H1 (cell line): Measurements from ENCODE around the gene NUDT6. TPM values are rescaled to one million over a fixed set of nuclear protein-coding genes. Genes with fewer than 3 reads are reported as not detected.

Experiments
- CTCF ChIA-PET: fragments of 300-600 bp; sonication (Branson Sonifier 250); formaldehyde crosslinking; loops from one replicate; lab custom pipeline; 2021; ENCODE audit not compliant: partially characterized antibody; lab: Charles Lee
- POLR2A ChIA-PET: fragments of 300-600 bp; sonication (Branson Sonifier 250); formaldehyde crosslinking; loops from one replicate; lab custom pipeline; 2021; ENCODE audit warnings: inconsistent platforms; ENCODE audit not compliant: partially characterized antibody; lab: Charles Lee
- DNase-seq, 2 experiments: peaks; one replicate each; pipeline versions ENCODE4 v3.0.0 to v3.0.0-alpha.2; 2010 to 2022; ENCODE audit warnings: low spot score in 2 of 2, low read depth in 1 of 2, mixed read lengths in 1 of 2
- FAIRE-seq: peaks from 2 replicates; lab custom pipeline; 2011; peaks lifted over from hg19 to GRCh38; lab: Jason Lieb, UNC
- H2AFZ ChIP-seq: 2 replicates; pipeline ENCODE4 v1.8.1; 2012; ENCODE audit warnings: low read length, inconsistent platforms
- H2AK5ac ChIP-seq: 2 replicates; pipeline ENCODE4 v1.6.1; 2013; ENCODE audit warnings: low read depth, low read length
- H2BK120ac ChIP-seq: replicated peaks from 2 replicates; pipeline ENCODE3; 2013; ENCODE audit warnings: low read depth, low read length, inconsistent platforms
- H2BK12ac ChIP-seq: 2 replicates; pipeline ENCODE4 v1.6.1; 2013; ENCODE audit warnings: low read depth, low read length
- H2BK15ac ChIP-seq: 2 replicates; pipeline ENCODE4 v1.6.1; 2013; ENCODE audit warnings: low read length
- H2BK20ac ChIP-seq: 2 replicates; pipeline ENCODE4 v1.6.1; 2013; ENCODE audit warnings: low read length
- H2BK5ac ChIP-seq: 2 replicates; pipeline ENCODE4 v1.6.1; 2013; ENCODE audit warnings: low read depth, low read length
- H3K14ac ChIP-seq: 2 replicates; pipeline ENCODE4 v1.6.1; 2013; ENCODE audit warnings: inconsistent platforms; ENCODE audit not compliant: insufficient read length
- H3K18ac ChIP-seq: 2 replicates; pipeline ENCODE4 v1.6.1; 2013; ENCODE audit warnings: low read length; ENCODE audit errors: extremely low read depth
- H3K23ac ChIP-seq: 2 replicates; pipeline ENCODE4 v1.6.1; 2013; ENCODE audit warnings: inconsistent platforms; ENCODE audit not compliant: insufficient read length
- H3K23me2 ChIP-seq: 2 replicates; pipeline ENCODE4 v1.6.1; 2013; ENCODE audit warnings: low read depth, low read length
- H3K27ac ChIP-seq: 2 replicates; pipeline ENCODE4 v1.6.1; 2011; ENCODE audit warnings: low read depth, low read length, inconsistent platforms
- H3K27me3 ChIP-seq, 4 experiments: replicated peaks in 1 of 4; 1 replicate in 1 of 4; 2 replicates in 3 of 4; pipeline versions ENCODE4 v1.6.1 to v1.8.1; 2011 to 2013; ENCODE audit warnings: low read length in 3 of 4, mild to moderate bottlenecking in 3 of 4, inconsistent platforms in 2 of 4, mixed read lengths in 2 of 4, moderate library complexity in 1 of 4; ENCODE audit not compliant: control insufficient read depth in 3 of 4, insufficient read depth in 3 of 4; ENCODE audit errors: extremely low read depth in 1 of 4
- H3K36me3 ChIP-seq, 4 experiments: 2 replicates each; pipeline versions ENCODE4 v1.6.1 to v1.8.1; 2011 to 2013; ENCODE audit warnings: mild to moderate bottlenecking in 4 of 4, low read length in 3 of 4, moderate library complexity in 2 of 4, control low read depth in 1 of 4, inconsistent platforms in 1 of 4; ENCODE audit not compliant: insufficient read depth in 4 of 4, control insufficient read depth in 2 of 4
- H3K4ac ChIP-seq: replicated peaks from 2 replicates; pipeline ENCODE3; 2013; ENCODE audit warnings: low read length, low read depth, mixed read lengths, inconsistent platforms; ENCODE audit not compliant: insufficient read length
- H3K4me1 ChIP-seq, 4 experiments: replicated peaks in 1 of 4; 1 replicate in 1 of 4; 2 replicates in 3 of 4; pipeline versions ENCODE4 v1.6.1 to v1.8.1; 2011 to 2013; ENCODE audit warnings: low read length in 3 of 4, inconsistent platforms in 2 of 4, mixed read lengths in 1 of 4; ENCODE audit not compliant: insufficient read depth in 4 of 4, control insufficient read depth in 3 of 4
- H3K4me2 ChIP-seq, 2 experiments: 2 replicates each; pipeline versions ENCODE4 v1.6.1 to v1.8.1; 2011 to 2013; ENCODE audit warnings: low read depth in 2 of 2, low read length in 2 of 2, control low read depth in 1 of 2, inconsistent platforms in 1 of 2, mild to moderate bottlenecking in 1 of 2; ENCODE audit not compliant: insufficient read depth in 1 of 2
- H3K4me3 ChIP-seq, 4 experiments: fragments of 200-600, 300-600 bp in 1 of 4; sonication (generic), shearing (Covaris generic), sonication (Bioruptor Twin) in 1 of 4; 2 replicates each; pipeline versions ENCODE4 v1.5.1 to v1.8.1; 2011 to 2016; ENCODE audit warnings: low read length in 4 of 4, low read depth in 3 of 4, control low read depth in 2 of 4, inconsistent platforms in 2 of 4, mild to moderate bottlenecking in 2 of 4, mixed read lengths in 1 of 4, moderate library complexity in 1 of 4; ENCODE audit not compliant: insufficient read depth in 2 of 4; ENCODE audit errors: extremely low read depth in 1 of 4
- H3K56ac ChIP-seq: replicated peaks from 2 replicates; pipeline ENCODE3; 2013; ENCODE audit warnings: low read depth, mild to moderate bottlenecking, mixed read lengths, low read length, inconsistent platforms; ENCODE audit not compliant: insufficient read length
- H3K79me1 ChIP-seq: 2 replicates; pipeline ENCODE4 v1.6.1; 2013; ENCODE audit warnings: low read depth, low read length, control low read depth
- H3K79me2 ChIP-seq, 2 experiments: 2 replicates each; pipeline versions ENCODE4 v1.6.1 to v1.8.1; 2012 to 2013; ENCODE audit warnings: low read length in 2 of 2, mild to moderate bottlenecking in 2 of 2, inconsistent platforms in 1 of 2; ENCODE audit not compliant: insufficient read depth in 2 of 2, control insufficient read depth in 1 of 2
- H3K9ac ChIP-seq, 4 experiments: replicated peaks in 1 of 4; 1 replicate in 1 of 4; 2 replicates in 3 of 4; pipeline versions ENCODE4 v1.6.1 to v1.8.1; 2011 to 2013; ENCODE audit warnings: low read depth in 3 of 4, low read length in 3 of 4, control low read depth in 2 of 4, mild to moderate bottlenecking in 2 of 4, moderate library complexity in 2 of 4, inconsistent platforms in 1 of 4; ENCODE audit errors: extremely low read depth in 1 of 4
- H3K9me3 ChIP-seq, 2 experiments: 2 replicates each; pipeline versions ENCODE4 v1.6.1 to v1.8.1; 2012 to 2013; ENCODE audit warnings: mild to moderate bottlenecking in 2 of 2, moderate library complexity in 2 of 2, control low read depth in 1 of 2, inconsistent platforms in 1 of 2, low read depth in 1 of 2, low read length in 1 of 2, mixed read lengths in 1 of 2; ENCODE audit not compliant: insufficient read depth in 2 of 2
- H4K20me1 ChIP-seq, 2 experiments: replicated peaks in 1 of 2; 2 replicates each; pipeline versions ENCODE3 to v1.8.1; 2011 to 2013; ENCODE audit warnings: inconsistent platforms in 2 of 2, low read length in 2 of 2, mild to moderate bottlenecking in 1 of 2; ENCODE audit not compliant: insufficient read depth in 2 of 2, control insufficient read depth in 1 of 2
- H4K5ac ChIP-seq: 2 replicates; pipeline ENCODE4 v1.6.1; 2013; ENCODE audit warnings: low read length, low read depth, mixed read lengths, inconsistent platforms; ENCODE audit not compliant: insufficient read length
- H4K8ac ChIP-seq: 2 replicates; pipeline ENCODE4 v1.8.0; 2013; ENCODE audit warnings: mild to moderate bottlenecking, moderate library complexity, low read length, inconsistent platforms; ENCODE audit not compliant: insufficient read depth; ENCODE audit errors: extremely low read depth
- H4K91ac ChIP-seq: replicated peaks from 2 replicates; pipeline ENCODE3; 2013; ENCODE audit warnings: low read length, mixed read lengths, inconsistent platforms; ENCODE audit not compliant: insufficient read length
- KDM1A ChIP-seq: fragments of 200-600, 300-600 bp; sonication (generic); IDR thresholded peaks from 2 replicates; pipeline ENCODE4 v1.7.1; 2016; ENCODE audit warnings: mild to moderate bottlenecking, low read length, borderline replicate concordance
- POU5F1 ChIP-seq: IDR thresholded peaks from 2 replicates; pipeline ENCODE4 v1.6.1; 2011; ENCODE audit warnings: low read depth, mild to moderate bottlenecking, low read length, moderate library complexity
- RNF2 ChIP-seq: fragments of 200-900, 300-1000 bp; sonication (generic); IDR thresholded peaks from 2 replicates; pipeline ENCODE4 v1.7.1; 2016; ENCODE audit warnings: borderline replicate concordance, low read depth, mild to moderate bottlenecking, antibody characterized with exemption, low read length; ENCODE audit not compliant: poor library complexity, severe bottlenecking; ENCODE audit errors: missing control alignments
- RXRA ChIP-seq: IDR thresholded peaks from 2 replicates; pipeline ENCODE4 v1.6.1; 2011; ENCODE audit warnings: low read depth, mild to moderate bottlenecking, low read length, moderate library complexity; ENCODE audit not compliant: insufficient read depth
- SRF ChIP-seq: IDR thresholded peaks from 2 replicates; pipeline ENCODE4 v1.6.1; 2011; ENCODE audit warnings: mild to moderate bottlenecking, low read depth, low read length, moderate library complexity
- TEAD4 ChIP-seq: IDR thresholded peaks from 2 replicates; pipeline ENCODE4 v1.6.1; 2012; ENCODE audit warnings: low read depth, low read length, inconsistent platforms, mixed read lengths
- WGBS, 2 experiments: shearing (Covaris generic) in 1 of 2; methylation state at CpG; one replicate each; pipeline versions ENCODE4 v1.1.6 to v1.1.7; 2013 to 2015; ENCODE audit warnings: low lambda C conversion rate in 2 of 2, mixed read lengths in 2 of 2, inconsistent platforms in 1 of 2, low coverage in 1 of 2, missing lambda C conversion rate in 1 of 2; ENCODE audit not compliant: insufficient replicate concordance in 2 of 2, insufficient coverage in 1 of 2, insufficient read length in 1 of 2; ENCODE audit errors: extremely low coverage in 1 of 2, missing lambda C conversion rate in 1 of 2; 5-methylcytosine and 5-hydroxymethylcytosine counted together
- long read RNA-seq, 2 experiments: library from RNA in 1 of 2; library from capped mRNA in 1 of 2; stranded (forward); transcript quantifications; one replicate each; pipeline ENCODE4 v2.0.0, GENCODE V29; 2021; ENCODE audit warnings: inconsistent platforms in 1 of 2
- polyA minus RNA-seq, 3 experiments: library from RNA; depleted of rRNA, polyadenylated mRNA; stranded (reverse); fragments of >200 nt; gene quantifications; 1 replicate in 2 of 3; 2 replicates in 1 of 3; pipeline ENCODE4 v1.2.3, GENCODE V29; 2011
- polyA plus RNA-seq, 7 experiments: library from polyadenylated mRNA; depleted of rRNA in 3 of 7; stranded (reverse) in 5 of 7; unstranded in 2 of 7; fragments of >200 nt in 5 of 7; fragments of 200-250 nt in 2 of 7; gene quantifications; 1 replicate in 5 of 7; 2 replicates in 1 of 7; 4 replicates in 1 of 7; pipeline versions ENCODE4 v1.2.1 to v1.2.3, GENCODE V29; 2011 to 2013; ENCODE audit warnings: missing spikeins in 2 of 7, mixed read lengths in 2 of 7
- total RNA-seq: library from RNA; stranded (reverse); fragmentation: NEBNext Ultra II Directional; extraction: Animal tissue kit (Norgen Biotek cat#: 25700); gene quantifications from 2 replicates; pipeline ENCODE4 v1.2.1, GENCODE V29; 2021

Gene NUDT6, protein sequence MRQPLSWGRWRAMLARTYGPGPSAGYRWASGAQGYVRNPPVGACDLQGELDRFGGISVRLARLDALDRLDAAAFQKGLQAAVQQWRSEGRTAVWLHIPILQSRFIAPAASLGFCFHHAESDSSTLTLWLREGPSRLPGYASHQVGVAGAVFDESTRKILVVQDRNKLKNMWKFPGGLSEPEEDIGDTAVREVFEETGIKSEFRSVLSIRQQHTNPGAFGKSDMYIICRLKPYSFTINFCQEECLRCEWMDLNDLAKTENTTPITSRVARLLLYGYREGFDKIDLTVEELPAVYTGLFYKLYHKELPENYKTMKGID
- 4.9 and 5.0 TPM in 2 replicates for total RNA-seq
- polyA plus RNA-seq (2011; rRNA removed), result 11.1 and 12.4 TPM in 2 replicates
- 9.8 TPM for polyA plus RNA-seq (2011; cell fraction: cytosol; rRNA removed)
- polyA plus RNA-seq (2011; cell fraction: nucleus; rRNA removed), result 6.1 TPM
- polyA plus RNA-seq (2012, experiment 1 of 2), result 8.3 to 11.6 TPM (median 9.6 TPM) in 4 replicates
- polyA plus RNA-seq (2012, experiment 2 of 2), result 2.4 TPM
- 4.4 TPM for polyA plus RNA-seq (2013, experiment 1 of 2)
- polyA plus RNA-seq (2013, experiment 2 of 2), result 4.0 TPM
- polyA minus RNA-seq (2011; rRNA and poly(A)+ RNA removed), result 2.6 and 2.9 TPM in 2 replicates
- 1.3 TPM for polyA minus RNA-seq (2011; cell fraction: cytosol; rRNA and poly(A)+ RNA removed)
- 9.8 TPM for polyA minus RNA-seq (2011; cell fraction: nucleus; rRNA and poly(A)+ RNA removed)
- long read RNA-seq, experiment 1, partial matches to known transcripts, result 3 of 5 reads
- long read RNA-seq, experiment 1, other reads (novel, unspliced or antisense), result 2 of 5 reads
- long read RNA-seq, experiment 2, partial matches to known transcripts, result 0 of 2 reads
- long read RNA-seq, experiment 2, other reads (novel, unspliced or antisense), result 0 of 2 reads

DNA sequence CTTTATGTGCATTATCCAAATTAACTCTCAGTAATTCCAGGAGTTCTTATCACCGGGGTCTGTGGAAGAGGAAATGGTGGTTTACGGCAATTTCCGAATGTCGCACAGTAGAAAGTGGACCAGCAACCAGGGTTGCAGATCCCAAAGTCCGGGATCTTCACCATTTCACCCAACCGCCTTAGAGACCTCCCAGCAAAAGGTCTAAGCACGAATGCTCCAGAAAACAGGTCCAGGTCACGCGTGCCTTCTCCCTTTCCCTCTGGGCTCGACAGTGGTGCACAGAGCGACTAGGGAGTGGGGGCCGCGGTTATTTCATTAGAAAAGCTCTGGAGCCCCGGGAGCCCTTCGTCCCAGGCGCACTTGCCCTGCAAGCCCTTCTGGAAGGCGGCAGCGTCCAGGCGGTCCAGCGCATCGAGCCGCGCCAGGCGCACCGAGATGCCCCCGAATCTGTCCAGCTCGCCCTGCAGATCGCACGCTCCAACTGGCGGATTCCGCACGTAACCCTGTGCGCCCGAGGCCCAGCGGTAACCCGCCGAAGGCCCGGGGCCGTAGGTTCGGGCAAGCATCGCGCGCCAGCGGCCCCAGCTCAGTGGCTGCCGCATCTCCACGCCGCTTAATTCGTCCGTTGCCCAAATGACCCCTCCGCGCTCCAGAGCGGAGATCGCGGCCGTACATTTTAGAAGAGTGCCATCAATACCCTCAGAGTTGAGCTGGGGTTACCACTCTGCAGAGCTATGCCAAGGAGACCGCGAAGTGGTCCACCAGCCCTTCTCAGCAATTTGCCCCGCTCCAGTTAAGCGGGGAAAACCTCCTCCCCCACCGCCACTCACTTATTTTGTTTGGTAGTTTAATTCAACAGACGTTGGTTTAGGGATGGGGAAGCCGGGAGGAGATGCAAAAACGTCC, at the start of gene NUDT6:
Gene NUDT6 (minus strand): TSS at position 627 of the 906 bp plus-strand sequence. CDS start 25 bp downstream, at position 602.
- POLR2A ChIA-PET, result interaction anchor here (0.6 to 4.8 kb wide), 12 partner anchors 8 to 312 kb away, joined by 3 to 32 read pairs (median 4); no protein-coding TSS in a partner anchor
- TF ChIP-seq RXRA (no peak), KDM1A (no peak; the same call in 1 of the 2 replicates), SRF (no peak), POU5F1 (no peak), TEAD4 (no peak), RNF2 (no peak)

More for the DNA sequence above, at the start of gene NUDT6:
- peak within 1 kb of the TSS; percentile 83 for H2AFZ ChIP-seq
- H3K4me3 ChIP-seq, result peak within 1 kb of the TSS; percentile 78 to 93 (median 86)
- peak within 1 kb of the TSS; percentile 48 for H2BK120ac ChIP-seq
- no peaks in the 10 kb centered on the region for H3K9me3 ChIP-seq
- H4K8ac ChIP-seq, result peak within 1 kb of the TSS; percentile 89; the same call in 1 of the 2 replicates
- peak within 1 kb of the TSS; percentile 10; the same call in 1 of the 2 replicates for H2BK12ac ChIP-seq
- no peak within 1 kb of the TSS for H3K14ac ChIP-seq
- H3K56ac ChIP-seq, result peak within 1 kb of the TSS; percentile 81
- peaks cover 0 to 2% of the 10 kb centered on the region in 2 experiments for H4K20me1 ChIP-seq
- CTCF ChIA-PET, result interaction anchor here (0.5 to 2.6 kb wide), 10 partner anchors 9 to 1021 kb away, joined by 3 to 19 read pairs (median 4); no protein-coding TSS in a partner anchor
- no peak within 1 kb of the TSS for H3K23ac ChIP-seq
- H3K4me1 ChIP-seq, result peaks cover 0 to 6% (median 2%) of the 10 kb centered on the region in 4 experiments; a peak in 4 of 7 replicates
- peaks cover 6% of the 10 kb centered on the region for H3K23me2 ChIP-seq
- peaks cover 6% of the 10 kb centered on the region; the same call in 1 of the 2 replicates for H3K79me1 ChIP-seq
- FAIRE-seq (no peak), DNase-seq (peak in 1 of 2 experiments; percentile 83)
- peak within 1 kb of the TSS; percentile 64 to 72 for H3K4me2 ChIP-seq
- H3K27me3 ChIP-seq, result no peaks in the 10 kb centered on the region
- no peak within 1 kb of the TSS for H2BK20ac ChIP-seq
- peak within 1 kb of the TSS; percentile 68 to 97 (median 70) for H3K9ac ChIP-seq
- 2% methylated on average over 53 of the region's 63 CpGs; no CpG with 5 or more reads in 1 of the 2 experiments for WGBS, 2 experiments
- H2AK5ac ChIP-seq, result no peak within 1 kb of the TSS
- H2BK5ac ChIP-seq, result peak within 1 kb of the TSS; percentile 79
- H3K36me3 ChIP-seq, result no peaks in the 10 kb centered on the region; a peak in 1 of 8 replicates
- H3K4ac ChIP-seq, result no peak within 1 kb of the TSS
- no peak within 1 kb of the TSS for H4K91ac ChIP-seq
- H3K79me2 ChIP-seq, result peaks cover 8 to 40% of the 10 kb centered on the region in 2 experiments; a peak in 3 of 4 replicates
- H2BK15ac ChIP-seq, result no peak within 1 kb of the TSS
- peak within 1 kb of the TSS; percentile 88 for H3K18ac ChIP-seq
- peak within 1 kb of the TSS; percentile 66 for H4K5ac ChIP-seq
- peak within 1 kb of the TSS; percentile 10; the same call in 1 of the 2 replicates for H3K27ac ChIP-seq
